SK-N-SH treated with all-trans-retinoic acid at 6 μM for 48 hours (cell line): ENCODE results near the gene ARHGAP22.

Source experiments
- ATAC-seq: fragments of 200-7000 bp; cut with Tn5 transposase; 3 replicates; pipeline ENCODE4 v1.9.1; 2020; ENCODE audit warnings: mild to moderate bottlenecking, moderate library complexity
- ARNTL ChIP-seq: fragments of 450-650 bp; formaldehyde crosslinking; IDR thresholded peaks from 2 replicates; pipeline ENCODE4 v1.5.0; 2020; ENCODE audit warnings: low read depth, mild to moderate bottlenecking, moderate library complexity, borderline replicate concordance
- BACH2 ChIP-seq: fragments of 250-450 bp; sonication (Bioruptor Pico); IDR thresholded peaks from 2 replicates; pipeline ENCODE4 v1.9.0; 2021; ENCODE audit warnings: mild to moderate bottlenecking, borderline replicate concordance
- CREB5 ChIP-seq: fragments of 250-450 bp; sonication (Bioruptor Pico); IDR thresholded peaks from 2 replicates; pipeline ENCODE4 v1.5.1; 2020; ENCODE audit warnings: low read depth, mild to moderate bottlenecking, moderate library complexity
- CSDC2 ChIP-seq: fragments of 250-450 bp; sonication (Bioruptor Pico); IDR thresholded peaks from 2 replicates; pipeline ENCODE4 v1.5.0; 2020; ENCODE audit warnings: mild to moderate bottlenecking, moderate library complexity
- CSRNP3 ChIP-seq: fragments of 250-450 bp; sonication (Bioruptor Pico); IDR thresholded peaks from 2 replicates; pipeline ENCODE4 v1.5.1; 2021; ENCODE audit warnings: mild to moderate bottlenecking, moderate library complexity
- ESRRG ChIP-seq: fragments of 250-450 bp; sonication (Bioruptor Pico); IDR thresholded peaks from 2 replicates; pipeline ENCODE4 v1.6.1; 2021; ENCODE audit warnings: mild to moderate bottlenecking
- GLIS3 ChIP-seq: fragments of 250-450 bp; sonication (Bioruptor Pico); IDR thresholded peaks from 2 replicates; pipeline ENCODE4 v1.5.0; 2020; ENCODE audit warnings: mild to moderate bottlenecking, moderate library complexity
- ISL1 ChIP-seq: fragments of 250-450 bp; sonication (Bioruptor Pico); IDR thresholded peaks from 2 replicates; pipeline ENCODE4 v2.1.2; 2022; ENCODE audit warnings: mild to moderate bottlenecking, moderate library complexity
- OSR1 ChIP-seq: fragments of 250-450 bp; sonication (Bioruptor Pico); IDR thresholded peaks from 2 replicates; pipeline ENCODE4 v1.8.0; 2022; ENCODE audit warnings: moderate library complexity, mild to moderate bottlenecking, inconsistent platforms
- PATZ1 ChIP-seq: fragments of 250-450 bp; sonication (Bioruptor Pico); IDR thresholded peaks from 2 replicates; pipeline ENCODE4 v1.8.0; 2020; ENCODE audit warnings: mild to moderate bottlenecking, moderate library complexity, borderline replicate concordance
- POU6F1 ChIP-seq: fragments of 250-450 bp; sonication (Bioruptor Pico); IDR thresholded peaks from 2 replicates; pipeline ENCODE4 v1.8.0; 2021; ENCODE audit warnings: low read depth, mild to moderate bottlenecking, moderate library complexity, borderline replicate concordance
- PPARA ChIP-seq: fragments of 250-450 bp; sonication (Bioruptor Pico); IDR thresholded peaks from 2 replicates; pipeline ENCODE4 v1.5.0; 2020; ENCODE audit warnings: mild to moderate bottlenecking, borderline replicate concordance
- RARB ChIP-seq: fragments of 250-450 bp; sonication (Bioruptor Pico); IDR thresholded peaks from 2 replicates; pipeline ENCODE4 v1.8.0; 2021; ENCODE audit warnings: mild to moderate bottlenecking, moderate library complexity
- SNAI2 ChIP-seq: fragments of 250-450 bp; sonication (Bioruptor Pico); IDR thresholded peaks from 2 replicates; pipeline ENCODE4 v1.5.0; 2020; ENCODE audit warnings: mild to moderate bottlenecking, moderate library complexity
- TCF4 ChIP-seq: fragments of 250-450 bp; sonication (Bioruptor Pico); IDR thresholded peaks from 2 replicates; pipeline ENCODE4 v1.8.0; 2021; ENCODE audit warnings: mild to moderate bottlenecking, moderate library complexity, borderline replicate concordance
- TOX ChIP-seq: fragments of 250-450 bp; sonication (Bioruptor Pico); IDR thresholded peaks from 2 replicates; pipeline ENCODE4 v1.8.0; 2021; ENCODE audit warnings: mild to moderate bottlenecking, moderate library complexity, borderline replicate concordance
- TSHZ2 ChIP-seq: fragments of 250-450 bp; sonication (Bioruptor Pico); IDR thresholded peaks from 2 replicates; pipeline ENCODE4 v1.5.0; 2020; ENCODE audit warnings: mild to moderate bottlenecking, moderate library complexity
- ZC3H10 ChIP-seq: fragments of 250-450 bp; sonication (Bioruptor Pico); IDR thresholded peaks from 2 replicates; pipeline ENCODE4 v1.5.1; 2021; ENCODE audit warnings: mild to moderate bottlenecking, moderate library complexity
- ZFP3 ChIP-seq: fragments of 250-450 bp; sonication (Bioruptor Pico); IDR thresholded peaks from 2 replicates; pipeline ENCODE4 v1.5.0; 2020; ENCODE audit warnings: mild to moderate bottlenecking, moderate library complexity
- ZFP30 ChIP-seq: fragments of 450-650 bp; formaldehyde crosslinking; IDR thresholded peaks from 2 replicates; pipeline ENCODE4 v1.5.0; 2022; ENCODE audit warnings: mild to moderate bottlenecking, moderate library complexity
- ZNF565 ChIP-seq: fragments of 450-650 bp; formaldehyde crosslinking; conservative IDR thresholded peaks from 2 replicates; pipeline ENCODE4 v1.5.0; 2020; ENCODE audit warnings: low read depth, mild to moderate bottlenecking, moderate library complexity

The ARHGAP22 gene

GRCh38 chr10:48634198-48634983 is 29.5 kb upstream of the ARHGAP22 start (continued):
- TF ChIP-seq CSRNP3 (CRISPR knock-in tag) (no peak), ZFP3 (CRISPR knock-in tag) (no peak)

- TF ChIP-seq CSDC2 (CRISPR knock-in tag) (no peak), ZFP30 (CRISPR knock-in tag) (no peak), PATZ1 (CRISPR knock-in tag) (no peak), GLIS3 (CRISPR knock-in tag) (no peak), ISL1 (no peak), BACH2 (no peak), POU6F1 (CRISPR knock-in tag) (no peak), TSHZ2 (CRISPR knock-in tag) (no peak), OSR1 (CRISPR knock-in tag) (no peak)
- ATAC-seq = no peak
These were observed 28.7 kb upstream of the ARHGAP22 start for GRCh38 chr10:48633381-48634197.

GRCh38 chr10:48632166-48632565 is 27.3 kb upstream of the ARHGAP22 start:
- ATAC-seq = no peak
- no peak for TF ChIP-seq ZNF565 (CRISPR knock-in tag)
- no peak for TF ChIP-seq ESRRG (CRISPR knock-in tag)
- no peak for TF ChIP-seq ZC3H10 (CRISPR knock-in tag)
- no peak for TF ChIP-seq ZFP3 (CRISPR knock-in tag)
- no peak for TF ChIP-seq ARNTL (CRISPR knock-in tag)
- no peak for TF ChIP-seq GLIS3 (CRISPR knock-in tag)
- no peak for TF ChIP-seq ISL1
- no peak for TF ChIP-seq TCF4 (CRISPR knock-in tag)
- TF ChIP-seq ZFP30 (CRISPR knock-in tag) = no peak
- TF ChIP-seq PATZ1 (CRISPR knock-in tag) = no peak
- no peak for TF ChIP-seq TOX (CRISPR knock-in tag)
- TF ChIP-seq PPARA (CRISPR knock-in tag) = no peak
- no peak for TF ChIP-seq CSDC2 (CRISPR knock-in tag)
- no peak for TF ChIP-seq BACH2
- TF ChIP-seq CSRNP3 (CRISPR knock-in tag) = no peak
- no peak for TF ChIP-seq CREB5 (CRISPR knock-in tag)
- no peak for TF ChIP-seq SNAI2
- no peak for TF ChIP-seq RARB (CRISPR knock-in tag)
